ENCODE data around the gene NUP88. TPM values are rescaled to one million over a fixed set of nuclear protein-coding genes. Genes with fewer than 3 reads are reported as not detected.
A peak's percentile ranks its signal among the peaks of the same experiment; 100 is the strongest.

NUP88 gene
- polyA plus RNA-seq, 1 experiment: 44.4 TPM

DNA sequence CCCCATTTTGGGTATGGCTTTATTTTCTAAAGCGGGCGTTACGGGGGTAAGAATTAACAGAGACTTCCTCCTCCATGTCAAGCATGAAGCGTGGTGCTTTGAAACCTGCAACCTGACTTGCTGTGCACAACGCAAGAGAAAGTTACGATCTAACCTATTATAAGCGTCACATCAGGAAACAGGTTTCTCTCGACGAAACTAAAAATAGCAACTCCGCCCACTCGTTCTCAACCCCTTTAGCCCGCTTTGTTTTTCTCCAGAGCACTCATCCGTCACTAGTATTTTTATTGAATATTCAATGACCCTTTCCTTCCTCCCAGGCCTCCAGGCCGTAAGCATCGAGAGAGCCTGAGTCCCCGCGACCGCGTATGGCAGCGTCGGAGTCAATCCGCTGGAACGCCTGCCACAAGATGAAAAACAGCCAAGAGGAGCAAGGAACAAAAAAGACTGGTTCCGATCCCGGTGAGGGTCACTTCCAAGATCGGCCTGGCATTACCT, 555 bp downstream of the NUP88 start:
- no peak for DNase-seq (ENCODE audit: low read depth)
- TF ChIP-seq, protein P1, sequence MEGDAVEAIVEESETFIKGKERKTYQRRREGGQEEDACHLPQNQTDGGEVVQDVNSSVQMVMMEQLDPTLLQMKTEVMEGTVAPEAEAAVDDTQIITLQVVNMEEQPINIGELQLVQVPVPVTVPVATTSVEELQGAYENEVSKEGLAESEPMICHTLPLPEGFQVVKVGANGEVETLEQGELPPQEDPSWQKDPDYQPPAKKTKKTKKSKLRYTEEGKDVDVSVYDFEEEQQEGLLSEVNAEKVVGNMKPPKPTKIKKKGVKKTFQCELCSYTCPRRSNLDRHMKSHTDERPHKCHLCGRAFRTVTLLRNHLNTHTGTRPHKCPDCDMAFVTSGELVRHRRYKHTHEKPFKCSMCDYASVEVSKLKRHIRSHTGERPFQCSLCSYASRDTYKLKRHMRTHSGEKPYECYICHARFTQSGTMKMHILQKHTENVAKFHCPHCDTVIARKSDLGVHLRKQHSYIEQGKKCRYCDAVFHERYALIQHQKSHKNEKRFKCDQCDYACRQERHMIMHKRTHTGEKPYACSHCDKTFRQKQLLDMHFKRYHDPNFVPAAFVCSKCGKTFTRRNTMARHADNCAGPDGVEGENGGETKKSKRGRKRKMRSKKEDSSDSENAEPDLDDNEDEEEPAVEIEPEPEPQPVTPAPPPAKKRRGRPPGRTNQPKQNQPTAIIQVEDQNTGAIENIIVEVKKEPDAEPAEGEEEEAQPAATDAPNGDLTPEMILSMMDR (IDR thresholded peaks at IDR 0.05; ENCODE audit: insufficient read depth, low read depth, low read length): no peak
- POLR2A ChIA-PET: interaction anchor here (0.6 kb wide), 1 partner anchor 108 kb away, joined by 3 read pairs; no protein-coding TSS in a partner anchor
- H3K4me3 ChIP-seq (ENCODE audit: low read depth, low read length): peak overlapping the region; percentile 65
- CTCF ChIA-PET: interaction anchor here (0.7 to 1.2 kb wide), 3 partner anchors 20 to 170 kb away, joined by 3 to 6 read pairs (median 6); partner anchors contain the start of gene C1QBP
- H3K27me3 ChIP-seq (ENCODE audit: control insufficient read depth, insufficient read depth, low read length): no peaks in the 10 kb centered on the region
- peaks cover 4% of the 10 kb centered on the region for H3K36me3 ChIP-seq (ENCODE audit: control insufficient read depth, insufficient read depth, low read length)

DNA sequence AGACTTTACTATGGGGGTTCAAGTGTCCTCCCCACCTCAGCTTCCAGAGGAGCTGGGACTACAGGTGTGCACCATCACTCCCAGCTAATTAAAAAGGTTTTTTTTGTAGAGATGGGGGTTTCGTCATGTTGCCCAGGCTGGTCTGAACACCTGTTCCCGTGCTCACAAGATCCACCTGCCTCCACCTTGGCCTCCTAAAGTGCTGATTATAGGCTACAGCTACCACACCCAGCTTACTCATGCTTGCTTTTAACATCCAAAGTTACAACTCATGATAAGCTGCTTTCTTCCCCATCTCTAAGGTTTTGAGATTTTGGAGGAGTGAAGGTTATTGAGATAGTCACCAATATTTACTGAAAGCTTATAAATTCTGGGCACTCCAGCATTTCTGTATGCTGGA, 2.6 kb downstream of the NUP88 start:
- no peaks in the 10 kb centered on the region for H3K27me3 ChIP-seq (ENCODE audit: control insufficient read depth, insufficient read depth, low read length)
- ChIA-PET CTCF (interaction anchor here (1.2 kb wide), 1 partner anchor 23 kb away, joined by 4 read pairs; no protein-coding TSS in a partner anchor), POLR2A (no interaction called here)
- no peak for DNase-seq (ENCODE audit: low read depth)
- H3K36me3 ChIP-seq (ENCODE audit: control insufficient read depth, insufficient read depth, low read length): peaks cover 7% of the 10 kb centered on the region
- H3K4me3 ChIP-seq (ENCODE audit: low read depth, low read length): no peak overlapping the region
- TF ChIP-seq, protein P1 (IDR thresholded peaks at IDR 0.05; ENCODE audit: insufficient read depth, low read depth, low read length): no peak

DNA sequence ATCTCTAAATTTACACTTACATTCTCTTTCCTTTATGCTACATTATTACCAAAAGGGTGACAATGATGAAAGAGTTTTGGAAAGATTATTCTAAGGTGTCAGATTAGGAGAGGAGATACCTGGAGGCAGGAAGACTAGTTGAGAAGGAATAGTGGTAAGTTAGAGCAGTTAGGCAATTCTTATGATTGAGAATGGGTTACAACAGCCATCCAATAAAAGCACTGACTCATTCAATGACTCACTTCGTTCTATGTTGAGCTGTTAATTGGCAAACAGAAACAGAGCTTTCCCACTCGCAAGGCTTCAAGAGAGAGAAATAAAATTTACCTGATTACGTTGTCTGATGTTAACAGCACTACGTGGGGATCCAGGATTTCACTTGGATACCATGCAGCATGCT, 5.8 kb downstream of the NUP88 start:
- Histone ChIP-seq H3K27me3 (ENCODE audit: control insufficient read depth, insufficient read depth, low read length) (no peaks in the 10 kb centered on the region), H3K36me3 (ENCODE audit: control insufficient read depth, insufficient read depth, low read length) (peaks cover 7% of the 10 kb centered on the region), H3K4me3 (ENCODE audit: low read depth, low read length) (no peak overlapping the region)
- TF ChIP-seq, protein P1 (IDR thresholded peaks at IDR 0.05; ENCODE audit: insufficient read depth, low read depth, low read length): no peak
- ChIA-PET CTCF (interaction anchor here (0.6 to 2.3 kb wide), 6 partner anchors 9 to 823 kb away, joined by 3 to 15 read pairs (median 4); partner anchors contain the start of gene C1QBP), POLR2A (no interaction called here)
- peak; percentile 87 for DNase-seq (ENCODE audit: low read depth)

DNA sequence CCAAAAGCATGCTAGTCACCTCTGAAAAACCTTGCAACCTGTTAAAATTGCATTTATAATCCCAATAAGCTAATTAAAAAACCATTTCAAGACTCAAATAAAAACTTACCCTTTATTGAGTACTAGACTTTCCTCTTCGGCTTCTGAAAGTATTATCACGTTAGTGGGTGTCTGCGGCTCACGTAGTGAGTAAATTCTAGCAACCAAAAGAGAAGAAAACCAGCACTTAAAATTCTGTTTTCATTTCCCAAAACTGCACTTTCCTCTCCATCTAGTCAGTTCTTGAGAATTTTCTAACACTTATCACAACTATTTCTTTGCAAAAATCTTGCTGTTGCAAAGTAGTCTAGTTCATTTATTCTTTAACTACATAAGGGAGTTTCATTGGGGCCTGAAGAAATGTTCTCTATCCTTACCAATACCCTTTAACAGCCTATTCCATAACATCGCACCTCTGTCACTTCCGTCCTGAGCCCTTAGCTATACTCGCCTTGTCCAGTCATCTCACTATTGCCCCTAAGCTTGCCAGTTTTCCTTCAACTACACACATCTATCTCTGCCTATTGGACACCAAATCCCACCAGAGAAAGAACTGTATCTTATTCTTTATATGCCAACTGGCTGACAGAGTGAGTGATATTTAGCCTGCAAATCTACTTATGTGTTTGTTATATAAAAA, 8.7 kb downstream of the NUP88 start:
- ChIA-PET POLR2A (no interaction called here), CTCF (interaction anchor here (1.0 kb wide), 1 partner anchor 29 kb away, joined by 3 read pairs; no protein-coding TSS in a partner anchor)
- Histone ChIP-seq H3K27me3 (ENCODE audit: control insufficient read depth, insufficient read depth, low read length) (no peaks in the 10 kb centered on the region), H3K4me3 (ENCODE audit: low read depth, low read length) (no peak overlapping the region), H3K36me3 (ENCODE audit: control insufficient read depth, insufficient read depth, low read length) (peaks cover 12% of the 10 kb centered on the region)
- TF ChIP-seq, protein P1 (IDR thresholded peaks at IDR 0.05; ENCODE audit: insufficient read depth, low read depth, low read length): no peak
- DNase-seq (ENCODE audit: low read depth): no peak

DNA sequence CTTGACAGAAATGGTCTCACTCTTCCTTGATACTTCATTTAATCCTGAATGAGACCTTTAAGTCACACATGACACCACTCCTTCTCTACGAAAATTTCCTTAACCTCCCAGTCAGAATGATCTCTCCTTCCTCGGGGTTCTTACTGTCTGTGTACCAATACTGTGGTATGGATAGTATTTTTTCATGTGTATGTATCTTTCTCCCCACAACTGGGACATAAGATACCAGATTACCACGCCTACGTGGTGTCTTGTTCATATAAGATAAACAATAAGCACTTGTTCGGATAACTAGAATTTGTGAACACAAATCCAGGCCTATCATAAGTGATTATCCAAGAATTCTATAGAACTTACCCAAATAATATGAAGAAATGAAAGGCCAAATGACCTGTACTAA, 11.3 kb downstream of the NUP88 start:
- no peak for DNase-seq (ENCODE audit: low read depth)
- POLR2A ChIA-PET: no interaction called here
- Histone ChIP-seq H3K27me3 (ENCODE audit: control insufficient read depth, insufficient read depth, low read length) (no peaks in the 10 kb centered on the region), H3K4me3 (ENCODE audit: low read depth, low read length) (no peak overlapping the region), H3K36me3 (ENCODE audit: control insufficient read depth, insufficient read depth, low read length) (peaks cover 11% of the 10 kb centered on the region)
- TF ChIP-seq, protein P1 (IDR thresholded peaks at IDR 0.05; ENCODE audit: insufficient read depth, low read depth, low read length): no peak
- CTCF ChIA-PET: no interaction called here

Data from BJ (cell line).